OCI-LY7 (cell line): ENCODE measurements around the gene KCNK6. TPM values are rescaled to one million over a fixed set of nuclear protein-coding genes. Genes with fewer than 3 reads are reported as not detected.

Experiments
- BruUV-seq: library from RNA; stranded (reverse); fragments of 400-500 nt; replicated peaks from 2 replicates; lab custom pipeline; 2021; lab: Mats Ljungman, UMichigan
- CTCF ChIA-PET: fragments of 300-600 bp; sonication (Branson Sonifier 250); formaldehyde crosslinking; loops from one replicate; lab custom pipeline; 2022; ENCODE audit warnings: antibody characterized with exemption; ENCODE audit not compliant: unreplicated experiment; lab: Charles Lee
- POLR2A ChIA-PET: fragments of 300-600 bp; sonication (Branson Sonifier 250); formaldehyde crosslinking; loops from one replicate; lab custom pipeline; 2022; ENCODE audit warnings: antibody characterized with exemption; lab: Charles Lee
- DNase-seq: peaks from one replicate; pipeline ENCODE4 v3.0.0-alpha.2; 2015; ENCODE audit warnings: low spot score
- H2AFZ ChIP-seq: fragments of 200-600 bp; sonication (generic), shearing (Covaris generic); 2 replicates; pipeline ENCODE4 v1.6.1; 2014; ENCODE audit warnings: mild to moderate bottlenecking, antibody characterized with exemption, low read length, moderate library complexity
- H3K27ac ChIP-seq: fragments of 200-600 bp; sonication (generic); 2 replicates; pipeline ENCODE4 v1.5.1; 2014; ENCODE audit warnings: mixed run types, low read depth, mild to moderate bottlenecking, moderate library complexity, low read length, inconsistent platforms; ENCODE audit not compliant: poor library complexity, severe bottlenecking
- H3K36me3 ChIP-seq: fragments of 200-600 bp; sonication (generic); 2 replicates; pipeline ENCODE4 v1.6.1; 2014; ENCODE audit warnings: mild to moderate bottlenecking, antibody characterized with exemption, low read length, moderate library complexity, mixed read lengths; ENCODE audit not compliant: insufficient read depth
- H3K4me1 ChIP-seq: fragments of 200-600 bp; sonication (generic); 2 replicates; pipeline ENCODE4 v1.5.1; 2014; ENCODE audit warnings: mild to moderate bottlenecking, low read length; ENCODE audit not compliant: insufficient read depth, poor library complexity, severe bottlenecking
- H3K4me2 ChIP-seq: fragments of 200-600 bp; sonication (generic); 2 replicates; pipeline ENCODE4 v1.6.1; 2014; ENCODE audit warnings: mild to moderate bottlenecking, low read length
- H3K4me3 ChIP-seq: fragments of 200-600 bp; sonication (generic); 2 replicates; pipeline ENCODE4 v1.5.1; 2014; ENCODE audit warnings: mild to moderate bottlenecking, low read depth, low read length; ENCODE audit not compliant: poor library complexity, severe bottlenecking
- H3K79me2 ChIP-seq: fragments of 200-600 bp; sonication (generic); 2 replicates; pipeline ENCODE4 v1.6.1; 2016; ENCODE audit warnings: low read depth, mild to moderate bottlenecking, low read length, moderate library complexity, mixed read lengths; ENCODE audit not compliant: insufficient read depth
- H3K9me2 ChIP-seq: fragments of 200-600 bp; sonication (generic); 2 replicates; pipeline ENCODE4 v1.6.1; 2016; ENCODE audit warnings: mild to moderate bottlenecking, low read length, mixed read lengths; ENCODE audit not compliant: insufficient read depth
- H3K9me3 ChIP-seq: fragments of 200-600 bp; sonication (generic); 2 replicates; pipeline ENCODE4 v1.6.1; 2014; ENCODE audit warnings: mild to moderate bottlenecking, mixed run types, low read length, mixed read lengths
- H4K20me1 ChIP-seq: fragments of 200-600 bp; sonication (generic); 2 replicates; pipeline ENCODE4 v1.6.1; 2014; ENCODE audit warnings: mild to moderate bottlenecking, antibody characterized with exemption, low read length, moderate library complexity, mixed read lengths; ENCODE audit not compliant: insufficient read depth
- CTCF ChIP-seq: fragments of 200-600 bp; sonication (generic); conservative IDR thresholded peaks from 2 replicates; pipeline ENCODE4 v1.5.1; 2014; ENCODE audit warnings: mild to moderate bottlenecking, antibody characterized with exemption, low read length, moderate library complexity, mixed read lengths
- EZH2phosphoT487 ChIP-seq: fragments of 200-600 bp; sonication (generic); IDR thresholded peaks from 2 replicates; pipeline ENCODE4 v1.6.1; 2018; ENCODE audit warnings: low read depth, borderline replicate concordance, mild to moderate bottlenecking, mixed run types, antibody characterized with exemption, low read length, moderate library complexity, mixed read lengths
- intact Hi-C: fragments of 100-400 bp; cut with micrococcal nuclease; formaldehyde crosslinking; loops from one replicate; pipeline ENCODE4 v1.10.0; 2022; ENCODE audit not compliant: unreplicated experiment
- total RNA-seq, 2 experiments: library from RNA; depleted of rRNA in 1 of 2; stranded (reverse); fragments of >200 nt in 1 of 2; shearing (Covaris generic) in 1 of 2; gene quantifications; 2 replicates each; pipeline ENCODE4 v1.2.3, GENCODE V29; 2014 to 2022

The KCNK6 gene
- total RNA-seq, 2 experiments from 2014 or later: 1.7 to 6.9 TPM

GRCh38 chr19:38360839-38361631 lies 41.4 kb downstream of the KCNK6 start:
- no peak for DNase-seq
- Histone ChIP-seq H3K4me2 (peak overlapping the region; percentile 90), H3K27ac (no peak overlapping the region), H3K79me2 (no peaks in the 10 kb centered on the region), H3K9me3 (no peaks in the 10 kb centered on the region), H4K20me1 (no peaks in the 10 kb centered on the region), H3K4me1 (peaks cover 11% of the 10 kb centered on the region), H3K4me3 (peak overlapping the region; percentile 71), H3K36me3 (no peaks in the 10 kb centered on the region), H3K9me2 (no peaks in the 10 kb centered on the region), H2AFZ (0 out of 2 replicates have a peak overlapping the region, but pooled peaks have one; percentile 32)
- intact Hi-C loops: no loop called here
- ChIA-PET POLR2A (interaction anchor here (0.6 to 1.8 kb wide), 2 partner anchors 13 to 139 kb away, joined by 3 to 10 read pairs; partner anchors contain the start of gene PSMD8), CTCF (interaction anchor here (0.6 kb wide), 1 partner anchor 41 kb away, joined by 4 read pairs; no protein-coding TSS in a partner anchor)
- no peak for TF ChIP-seq CTCF
- no peak for TF ChIP-seq EZH2phosphoT487
- no TSS peak for BruUV-seq

- ChIA-PET POLR2A (interaction anchor here (1.1 to 1.8 kb wide), 2 partner anchors 12 to 13 kb away, joined by 8 to 10 read pairs; partner anchors contain the start of gene PSMD8), CTCF (no interaction called here)
- H3K4me1 ChIP-seq: peaks cover 11% of the 10 kb centered on the region
- intact Hi-C loops: no loop called here
- H4K20me1 ChIP-seq: no peaks in the 10 kb centered on the region
- peak overlapping the region; percentile 90 for H3K4me2 ChIP-seq
- H3K79me2 ChIP-seq: no peaks in the 10 kb centered on the region
- DNase-seq: peak; percentile 82
- peak overlapping the region; percentile 71 for H3K4me3 ChIP-seq
- peak overlapping the region; percentile 32; the same call in 1 of the 2 replicates for H2AFZ ChIP-seq
- no peaks in the 10 kb centered on the region for H3K9me2 ChIP-seq
- BruUV-seq: no TSS peak
- no peaks in the 10 kb centered on the region for H3K9me3 ChIP-seq
- H3K27ac ChIP-seq: no peak overlapping the region
- 0 out of 2 replicates have a peak, but pooled peaks have one; percentile 14 for TF ChIP-seq CTCF
- TF ChIP-seq EZH2phosphoT487: no peak
- no peaks in the 10 kb centered on the region for H3K36me3 ChIP-seq
Observed at GRCh38 chr19:38361633-38362075, 42.0 kb downstream of the KCNK6 start.
